ENCODE data around the gene KIF18B.

Gene KIF18B

DNA sequence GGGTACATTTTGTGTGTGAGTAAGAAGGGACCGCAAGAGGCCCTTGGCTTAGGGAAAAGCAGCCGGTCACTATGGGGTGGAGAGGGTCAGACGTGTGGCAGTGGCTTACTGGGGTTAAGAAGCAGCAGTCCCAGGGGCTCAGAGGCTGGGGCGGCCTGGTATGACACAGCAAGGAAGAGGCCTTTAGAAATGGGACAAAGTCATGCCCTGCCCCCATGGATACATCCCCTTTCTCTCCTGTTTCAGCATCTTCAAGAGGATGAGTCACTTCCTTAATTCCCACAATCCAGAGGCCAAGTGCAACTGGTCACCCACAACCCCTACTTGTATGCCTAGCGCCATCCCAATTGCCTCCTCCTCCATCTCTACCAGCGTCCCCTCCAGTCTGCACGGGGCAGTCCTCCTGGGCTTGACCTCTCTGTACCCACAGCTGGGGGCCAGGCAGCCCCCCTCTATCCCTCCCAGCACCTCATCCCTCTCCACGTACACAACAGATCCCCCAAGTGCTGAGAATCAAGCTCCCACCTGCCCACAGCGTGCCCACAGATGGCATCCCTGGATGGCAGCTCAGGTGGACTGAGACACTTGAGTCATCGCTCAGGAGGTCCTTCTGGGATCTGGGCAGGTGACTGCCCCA lies 41.4 kb downstream of the KIF18B start:
- no peak for TF ChIP-seq CTCF (IDR thresholded peaks at IDR 0.05; ENCODE audit: low read length)
- Histone ChIP-seq H3K9me3 (ENCODE audit: low read length) (no peaks in the 10 kb centered on the region), H4K20me1 (ENCODE audit: insufficient read depth, low read length) (no peaks in the 10 kb centered on the region), H3K4me1 (ENCODE audit: insufficient read depth, low read length, severe bottlenecking) (peaks cover 1% of the 10 kb centered on the region), H3K9me2 (ENCODE audit: low read depth, low read length) (no peaks in the 10 kb centered on the region), H3K27ac (ENCODE audit: low read depth, low read length, poor library complexity, severe bottlenecking) (no peak overlapping the region), H3K79me2 (ENCODE audit: insufficient read depth, low read length) (no peaks in the 10 kb centered on the region), H3F3A (ENCODE audit: insufficient read depth, low read length) (no peaks in the 10 kb centered on the region), H3K9ac (ENCODE audit: low read length) (no peak overlapping the region), H3K27me3 (ENCODE audit: insufficient read depth, low read length) (peaks cover 4% of the 10 kb centered on the region; the same call in 1 of the 2 replicates), H3K4me3 (ENCODE audit: low read depth, low read length, poor library complexity, severe bottlenecking) (no peak overlapping the region), H3K4me2 (ENCODE audit: low read length) (no peak overlapping the region), H2AFZ (ENCODE audit: low read length) (no peak overlapping the region), H3K36me3 (ENCODE audit: insufficient read depth, low read length) (no peaks in the 10 kb centered on the region)

GRCh38 chr17:44905006-44906000 lies 42.3 kb downstream of the KIF18B start:
- TF ChIP-seq CTCF (IDR thresholded peaks at IDR 0.05; ENCODE audit: low read length) (no peak), EZH2 (IDR thresholded peaks at IDR 0.05; ENCODE audit: borderline replicate concordance, low read length) (no peak)
- Histone ChIP-seq H3K79me2 (ENCODE audit: insufficient read depth, low read length) (no peaks in the 10 kb centered on the region), H3K27me3 (ENCODE audit: insufficient read depth, low read length) (peaks cover 8% of the 10 kb centered on the region; the same call in 1 of the 2 replicates), H3K9me2 (ENCODE audit: low read depth, low read length) (no peaks in the 10 kb centered on the region), H3K9ac (ENCODE audit: low read length) (no peak overlapping the region), H4K20me1 (ENCODE audit: insufficient read depth, low read length) (no peaks in the 10 kb centered on the region), H3K4me2 (ENCODE audit: low read length) (no peak overlapping the region), H3F3A (ENCODE audit: insufficient read depth, low read length) (no peaks in the 10 kb centered on the region), H3K36me3 (ENCODE audit: insufficient read depth, low read length) (no peaks in the 10 kb centered on the region), H2AFZ (ENCODE audit: low read length) (no peak overlapping the region), H3K9me3 (ENCODE audit: low read length) (no peaks in the 10 kb centered on the region), H3K4me3 (ENCODE audit: low read depth, low read length, poor library complexity, severe bottlenecking) (no peak overlapping the region), H3K27ac (ENCODE audit: low read depth, low read length, poor library complexity, severe bottlenecking) (no peak overlapping the region), H3K4me1 (ENCODE audit: insufficient read depth, low read length, severe bottlenecking) (no peaks in the 10 kb centered on the region)

- peaks cover 6% of the 10 kb centered on the region for H3K4me1 ChIP-seq (ENCODE audit: insufficient read depth, low read length, severe bottlenecking)
- H3K4me3 ChIP-seq (ENCODE audit: low read depth, low read length, poor library complexity, severe bottlenecking), result no peak overlapping the region
- no peaks in the 10 kb centered on the region for H4K20me1 ChIP-seq (ENCODE audit: insufficient read depth, low read length)
- H3K36me3 ChIP-seq (ENCODE audit: insufficient read depth, low read length), result no peaks in the 10 kb centered on the region
- H3K27me3 ChIP-seq (ENCODE audit: insufficient read depth, low read length), result peaks cover 8% of the 10 kb centered on the region; the same call in 1 of the 2 replicates
- H3K79me2 ChIP-seq (ENCODE audit: insufficient read depth, low read length), result no peaks in the 10 kb centered on the region
- H3K9me3 ChIP-seq (ENCODE audit: low read length), result no peaks in the 10 kb centered on the region
- no peak overlapping the region for H3K9ac ChIP-seq (ENCODE audit: low read length)
- H3K27ac ChIP-seq (ENCODE audit: low read depth, low read length, poor library complexity, severe bottlenecking), result no peak overlapping the region
- no peak overlapping the region for H2AFZ ChIP-seq (ENCODE audit: low read length)
- H3K9me2 ChIP-seq (ENCODE audit: low read depth, low read length), result no peaks in the 10 kb centered on the region
- no peaks in the 10 kb centered on the region for H3F3A ChIP-seq (ENCODE audit: insufficient read depth, low read length)
- no peak for TF ChIP-seq EZH2 (IDR thresholded peaks at IDR 0.05; ENCODE audit: borderline replicate concordance, low read length)
- TF ChIP-seq CTCF (IDR thresholded peaks at IDR 0.05; ENCODE audit: low read length), result no peak
- H3K4me2 ChIP-seq (ENCODE audit: low read length), result no peak overlapping the region
Observed at GRCh38 chr17:44904001-44904984, 43.3 kb downstream of the KIF18B start.
